Nephron (organoid): ENCODE measurements around the gene TTC12.
A peak's percentile ranks its signal among the peaks of the same experiment; 100 is the strongest.

ENCODE experiments used
- H3K27ac Mint-ChIP-seq, 3 experiments: 2 replicates each; pipeline ENCODE4 v1.8.0; 2020; ENCODE audit warnings: mixed read lengths in 3 of 3, mild to moderate bottlenecking in 2 of 3, moderate library complexity in 1 of 3
- H3K27me3 Mint-ChIP-seq: 2 replicates; pipeline ENCODE4 v1.8.0; 2021; ENCODE audit warnings: low read depth, mild to moderate bottlenecking, moderate library complexity, mixed read lengths
- H3K36me3 Mint-ChIP-seq: 2 replicates; pipeline ENCODE4 v1.8.0; 2020; ENCODE audit warnings: low read depth, mixed read lengths
- H3K4me1 Mint-ChIP-seq: 2 replicates; pipeline ENCODE4 v1.8.0; 2020; ENCODE audit warnings: mixed read lengths
- H3K4me3 Mint-ChIP-seq, 3 experiments: 2 replicates each; pipeline ENCODE4 v1.8.0; 2020; ENCODE audit warnings: mild to moderate bottlenecking in 3 of 3, mixed read lengths in 3 of 3, moderate library complexity in 2 of 3
- H3K9me3 Mint-ChIP-seq: 2 replicates; pipeline ENCODE4 v1.8.0; 2020; ENCODE audit warnings: mixed read lengths
- TF ChIP-seq, protein P1 (sequence below), 3 experiments: fragments of 200-600 bp; sonication (generic); IDR thresholded peaks; one replicate each; pipeline ENCODE4 v1.5.0; 2021; ENCODE audit warnings: antibody characterized with exemption in 3 of 3; ENCODE audit not compliant: unreplicated experiment in 3 of 3

Gene TTC12

DNA sequence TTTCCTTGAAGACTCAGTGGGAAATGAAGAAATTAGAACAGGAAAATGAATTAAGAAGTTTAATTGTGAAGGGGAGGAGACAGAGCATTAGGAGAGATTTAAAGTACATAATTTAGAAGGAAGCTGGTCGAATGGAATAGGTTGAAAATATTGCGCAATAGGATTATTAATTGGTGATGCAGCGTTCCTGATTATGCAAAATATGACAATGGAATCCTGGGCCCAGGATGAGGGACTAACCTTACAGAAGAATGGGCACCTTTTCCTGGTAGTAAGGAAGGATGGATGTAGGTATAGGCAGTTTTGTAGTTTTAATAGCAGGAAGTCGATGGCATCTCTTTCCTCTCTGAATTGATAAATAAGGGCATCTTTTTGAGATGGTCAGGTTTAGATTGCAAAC lies 7.8 kb downstream of the TTC12 start:
- TF ChIP-seq, protein P1, sequence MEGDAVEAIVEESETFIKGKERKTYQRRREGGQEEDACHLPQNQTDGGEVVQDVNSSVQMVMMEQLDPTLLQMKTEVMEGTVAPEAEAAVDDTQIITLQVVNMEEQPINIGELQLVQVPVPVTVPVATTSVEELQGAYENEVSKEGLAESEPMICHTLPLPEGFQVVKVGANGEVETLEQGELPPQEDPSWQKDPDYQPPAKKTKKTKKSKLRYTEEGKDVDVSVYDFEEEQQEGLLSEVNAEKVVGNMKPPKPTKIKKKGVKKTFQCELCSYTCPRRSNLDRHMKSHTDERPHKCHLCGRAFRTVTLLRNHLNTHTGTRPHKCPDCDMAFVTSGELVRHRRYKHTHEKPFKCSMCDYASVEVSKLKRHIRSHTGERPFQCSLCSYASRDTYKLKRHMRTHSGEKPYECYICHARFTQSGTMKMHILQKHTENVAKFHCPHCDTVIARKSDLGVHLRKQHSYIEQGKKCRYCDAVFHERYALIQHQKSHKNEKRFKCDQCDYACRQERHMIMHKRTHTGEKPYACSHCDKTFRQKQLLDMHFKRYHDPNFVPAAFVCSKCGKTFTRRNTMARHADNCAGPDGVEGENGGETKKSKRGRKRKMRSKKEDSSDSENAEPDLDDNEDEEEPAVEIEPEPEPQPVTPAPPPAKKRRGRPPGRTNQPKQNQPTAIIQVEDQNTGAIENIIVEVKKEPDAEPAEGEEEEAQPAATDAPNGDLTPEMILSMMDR (IDR thresholded peaks at IDR 0.05; ENCODE audit: unreplicated experiment in 3 of 3), result no peak
- Mint-ChIP-seq H3K4me1 (peaks cover under 1% of the 10 kb centered on the region), H3K4me3 (no peak overlapping the region), H3K9me3 (peaks cover 17% of the 10 kb centered on the region), H3K36me3 (peaks cover 39% of the 10 kb centered on the region), H3K27ac (no peak overlapping the region), H3K27me3 (no peaks in the 10 kb centered on the region)

DNA sequence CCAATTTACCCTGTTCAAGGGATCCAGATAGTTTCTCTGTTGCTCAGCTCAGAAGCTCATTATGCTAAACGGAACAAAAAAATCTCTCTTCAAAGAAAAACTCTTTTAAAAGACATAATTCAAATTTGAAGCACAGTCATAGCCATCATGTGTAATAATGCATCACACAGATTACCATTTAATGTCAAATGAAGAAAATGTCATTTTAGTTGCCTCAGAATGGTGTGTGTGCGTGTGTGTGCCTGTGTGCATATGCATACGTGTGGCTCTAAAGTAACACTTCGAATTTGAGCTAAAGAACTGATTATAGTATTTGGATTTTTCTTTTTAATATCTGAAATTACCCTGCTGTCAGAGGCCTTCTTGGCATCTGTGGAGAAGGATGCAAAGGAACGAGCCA lies 9.9 kb downstream of the TTC12 start:
- TF ChIP-seq, protein P1 (IDR thresholded peaks at IDR 0.05; ENCODE audit: unreplicated experiment in 3 of 3), result no peak
- no peak overlapping the region for H3K27ac Mint-ChIP-seq
- no peak overlapping the region for H3K4me3 Mint-ChIP-seq
- peaks cover under 1% of the 10 kb centered on the region for H3K27me3 Mint-ChIP-seq
- H3K36me3 Mint-ChIP-seq, result peaks cover 30% of the 10 kb centered on the region
- peaks cover 9% of the 10 kb centered on the region for H3K9me3 Mint-ChIP-seq
- peaks cover 5% of the 10 kb centered on the region for H3K4me1 Mint-ChIP-seq

DNA sequence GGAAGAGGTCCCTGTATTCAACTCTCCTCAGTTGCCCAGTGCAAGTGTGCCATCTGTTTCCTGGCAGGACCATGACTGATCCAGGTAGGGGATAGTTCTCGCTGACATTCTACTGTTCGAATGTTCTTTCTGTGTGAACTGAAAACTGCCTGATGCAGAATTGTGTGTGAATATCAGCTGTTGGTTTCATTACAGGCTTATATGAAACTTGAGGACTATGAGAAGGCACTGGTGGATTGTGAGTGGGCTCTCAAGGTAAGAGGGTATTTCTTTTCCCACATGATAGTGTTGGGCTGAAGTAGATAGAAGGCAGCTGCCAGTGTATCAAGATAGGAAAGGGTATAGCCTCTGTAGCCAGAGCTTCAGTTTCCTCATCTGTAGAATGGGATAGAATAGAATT lies 15.3 kb downstream of the TTC12 start:
- no peaks in the 10 kb centered on the region for H3K9me3 Mint-ChIP-seq
- no peak overlapping the region for H3K4me3 Mint-ChIP-seq

DNA sequence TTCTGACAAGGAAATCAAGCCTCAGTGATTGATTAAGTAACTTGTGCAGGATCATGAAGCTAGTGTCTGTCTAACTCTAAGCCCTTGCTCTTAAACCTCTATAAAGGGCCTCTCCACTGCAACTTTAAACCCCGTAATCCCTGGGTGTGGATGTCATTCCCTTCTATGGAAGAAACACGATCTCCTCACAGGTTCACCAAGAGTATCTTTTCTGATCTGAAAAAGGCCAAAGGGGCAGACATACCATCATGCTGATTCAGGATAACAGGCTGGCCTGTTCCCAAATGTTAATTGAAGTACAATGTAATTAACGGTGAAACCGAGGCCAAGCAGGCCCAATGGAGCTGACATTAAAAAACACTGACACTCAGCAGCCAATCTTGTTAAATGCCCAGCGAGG lies 17.1 kb downstream of the TTC12 start:
- Mint-ChIP-seq H3K27ac (peak overlapping the region; percentile 6 to 62 (median 41)), H3K27me3 (peaks cover 5% of the 10 kb centered on the region), H3K9me3 (no peaks in the 10 kb centered on the region), H3K4me1 (peaks cover 37% of the 10 kb centered on the region), H3K4me3 (no peak overlapping the region), H3K36me3 (peaks cover 57% of the 10 kb centered on the region)
- TF ChIP-seq, protein P1 (IDR thresholded peaks at IDR 0.05; ENCODE audit: unreplicated experiment in 3 of 3), result no peak

More for the DNA sequence above, 15.3 kb downstream of the TTC12 start:
- H3K27me3 Mint-ChIP-seq, result peaks cover 5% of the 10 kb centered on the region
- TF ChIP-seq, protein P1 (IDR thresholded peaks at IDR 0.05; ENCODE audit: unreplicated experiment in 3 of 3), result no peak
- peaks cover 37% of the 10 kb centered on the region for H3K4me1 Mint-ChIP-seq
- H3K27ac Mint-ChIP-seq, result peak overlapping the region in 1 of 3 experiments; percentile 27
- peaks cover 39% of the 10 kb centered on the region for H3K36me3 Mint-ChIP-seq

DNA sequence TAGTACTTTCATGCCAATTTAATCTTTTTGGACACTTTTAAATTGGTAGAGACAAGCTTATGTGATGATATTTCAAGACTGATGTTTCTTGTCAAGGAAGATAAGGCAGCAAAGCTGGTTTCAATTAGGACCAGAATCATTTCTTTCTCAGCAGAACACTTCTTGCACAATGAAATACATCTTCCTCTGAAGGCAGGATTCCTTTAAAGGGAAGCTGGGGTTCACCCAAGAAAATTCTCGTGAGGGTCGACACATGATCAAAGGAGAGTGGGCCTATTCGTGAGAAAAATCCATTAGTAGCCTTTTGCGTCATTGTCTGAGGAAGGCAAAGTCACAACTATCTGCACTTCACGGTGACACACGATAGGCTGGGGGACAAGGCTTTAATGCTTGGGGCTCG lies 17.6 kb downstream of the TTC12 start:
- Mint-ChIP-seq H3K4me3 (no peak overlapping the region), H3K27ac (peak overlapping the region in 2 of 3 experiments; percentile 19 to 41), H3K36me3 (peaks cover 62% of the 10 kb centered on the region), H3K9me3 (no peaks in the 10 kb centered on the region), H3K27me3 (peaks cover 5% of the 10 kb centered on the region), H3K4me1 (peaks cover 37% of the 10 kb centered on the region)
- TF ChIP-seq, protein P1 (IDR thresholded peaks at IDR 0.05; ENCODE audit: unreplicated experiment in 3 of 3), result no peak

DNA sequence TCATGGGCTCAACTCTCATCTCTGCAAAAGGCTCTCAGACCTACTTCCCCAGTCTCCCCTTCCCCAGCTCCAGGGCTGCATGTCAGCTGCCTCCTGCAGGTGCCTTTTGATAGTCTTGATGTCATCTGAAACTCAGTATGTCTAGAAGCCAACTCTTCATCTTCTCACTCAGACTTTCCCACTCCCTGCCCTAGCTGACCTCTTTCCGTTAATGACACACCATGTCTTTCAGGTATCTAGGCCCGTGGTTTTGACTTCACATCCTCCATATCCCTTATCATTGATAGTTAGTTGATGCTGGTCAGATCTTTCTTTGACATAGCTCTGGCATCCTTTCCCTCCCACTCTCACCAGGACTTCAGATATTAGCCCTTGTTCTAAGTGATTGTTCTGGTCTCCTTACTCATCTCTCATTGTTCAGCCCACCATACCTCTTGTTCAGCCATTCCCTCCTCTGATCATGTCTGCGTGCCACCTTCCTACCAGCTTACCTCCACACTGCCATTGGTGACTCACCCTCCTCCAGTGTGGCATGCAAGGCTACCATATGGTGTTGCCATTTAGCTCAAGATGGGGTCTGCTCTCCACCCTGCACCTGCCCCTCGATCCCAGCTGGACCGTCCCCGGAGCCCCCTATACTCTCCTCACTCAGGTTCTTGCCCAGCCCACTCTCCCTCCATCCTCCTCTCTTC lies 18.4 kb downstream of the TTC12 start:
- TF ChIP-seq, protein P1 (IDR thresholded peaks at IDR 0.05; ENCODE audit: unreplicated experiment in 3 of 3), result no peak
- Mint-ChIP-seq H3K27ac (peak overlapping the region; percentile 19 to 41 (median 22)), H3K4me1 (peaks cover 32% of the 10 kb centered on the region), H3K9me3 (no peaks in the 10 kb centered on the region), H3K36me3 (peaks cover 66% of the 10 kb centered on the region), H3K4me3 (no peak overlapping the region), H3K27me3 (peaks cover 5% of the 10 kb centered on the region)
